GM23338 (cell line): ENCODE results near the gene CNBD2. TPM values are rescaled to one million over a fixed set of nuclear protein-coding genes. Genes with fewer than 3 reads are reported as not detected.

ENCODE experiments used
- ATAC-seq: fragments of 200-7000 bp; cut with Tn5 transposase; 3 replicates; pipeline ENCODE4 v1.9.1; 2020
- DNase-seq: peaks from one replicate; pipeline ENCODE4 v3.0.0-alpha.2; 2015; ENCODE audit warnings: low spot score
- H2AFZ ChIP-seq: fragments of 200-600 bp; sonication (generic); 2 replicates; pipeline ENCODE4 v1.8.0; 2016; ENCODE audit warnings: antibody characterized with exemption, mild to moderate bottlenecking, moderate library complexity
- H3F3A ChIP-seq: fragments of 200-600 bp; sonication (generic); replicated peaks from 2 replicates; pipeline ENCODE4 v1.8.0; 2017; ENCODE audit warnings: antibody characterized with exemption, mixed run types, low read depth
- H3K27ac ChIP-seq: fragments of 200-600 bp; sonication (generic); 2 replicates; pipeline ENCODE4 v1.6.1; 2016; ENCODE audit warnings: low read depth
- H3K27me3 ChIP-seq: fragments of 200-600 bp; sonication (generic); 2 replicates; pipeline ENCODE4 v1.8.0; 2016; ENCODE audit warnings: mild to moderate bottlenecking, mixed run types, moderate library complexity; ENCODE audit not compliant: insufficient read depth
- H3K36me3 ChIP-seq: fragments of 200-600 bp; sonication (generic); 2 replicates; pipeline ENCODE4 v1.8.0; 2016; ENCODE audit warnings: mild to moderate bottlenecking; ENCODE audit not compliant: insufficient read depth
- H3K4me1 ChIP-seq: fragments of 200-600 bp; sonication (generic); 2 replicates; pipeline ENCODE4 v1.8.0; 2016; ENCODE audit warnings: mild to moderate bottlenecking, moderate library complexity; ENCODE audit not compliant: insufficient read depth
- H3K4me2 ChIP-seq: fragments of 200-600 bp; sonication (generic); 2 replicates; pipeline ENCODE4 v1.7.1; 2017; ENCODE audit warnings: mixed run types
- H3K4me3 ChIP-seq: fragments of 200-600 bp; sonication (generic); 2 replicates; pipeline ENCODE4 v1.6.1; 2016; ENCODE audit warnings: mixed run types
- H3K79me2 ChIP-seq: fragments of 200-600 bp; sonication (generic); replicated peaks from 2 replicates; pipeline ENCODE4 v1.8.0; 2017; ENCODE audit warnings: mild to moderate bottlenecking; ENCODE audit not compliant: insufficient read depth
- H3K9me2 ChIP-seq: fragments of 200-600 bp; sonication (generic); 2 replicates; pipeline ENCODE4 v1.8.0; 2017; ENCODE audit not compliant: insufficient read depth
- H4K20me1 ChIP-seq: fragments of 200-600 bp; sonication (generic); replicated peaks from 2 replicates; pipeline ENCODE4 v1.8.0; 2017; ENCODE audit warnings: mild to moderate bottlenecking; ENCODE audit not compliant: insufficient read depth
- H3K27ac Mint-ChIP-seq: 2 replicates; pipeline ENCODE4 v1.8.0; 2020; ENCODE audit warnings: inconsistent platforms, mild to moderate bottlenecking, moderate library complexity, mixed read lengths
- H3K27me3 Mint-ChIP-seq: 3 replicates; pipeline ENCODE4 v1.8.0; 2022; ENCODE audit warnings: low read depth, mild to moderate bottlenecking, moderate library complexity, mixed read lengths, inconsistent platforms; ENCODE audit not compliant: insufficient read depth, poor library complexity
- H3K36me3 Mint-ChIP-seq: 3 replicates; pipeline ENCODE4 v1.8.0; 2021; ENCODE audit warnings: low read depth, mild to moderate bottlenecking, inconsistent platforms, moderate library complexity, mixed read lengths
- H3K4me1 Mint-ChIP-seq: 3 replicates; pipeline ENCODE4 v1.8.0; 2020; ENCODE audit warnings: mild to moderate bottlenecking, inconsistent platforms, mixed read lengths
- H3K4me3 Mint-ChIP-seq: 3 replicates; pipeline ENCODE4 v1.8.0; 2021; ENCODE audit warnings: moderate library complexity, mild to moderate bottlenecking, inconsistent platforms, mixed read lengths
- H3K9me3 Mint-ChIP-seq: 3 replicates; pipeline ENCODE4 v1.8.0; 2020; ENCODE audit warnings: moderate library complexity, mild to moderate bottlenecking, inconsistent platforms, mixed read lengths
- CREB1 ChIP-seq: fragments of 250-450 bp; sonication (Bioruptor Pico); IDR thresholded peaks from 2 replicates; pipeline ENCODE4 v1.5.0; 2020; ENCODE audit warnings: low read depth, mild to moderate bottlenecking, moderate library complexity
- EZH2 ChIP-seq: fragments of 200-600 bp; sonication (generic); IDR thresholded peaks from one replicate; pipeline ENCODE4 v1.8.0; 2017; ENCODE audit warnings: antibody characterized with exemption, mild to moderate bottlenecking, low read depth; ENCODE audit not compliant: unreplicated experiment
- EZH2phosphoT487 ChIP-seq: fragments of 200-600 bp; sonication (generic); IDR thresholded peaks from one replicate; pipeline ENCODE4 v1.8.1; 2018; ENCODE audit warnings: antibody characterized with exemption; ENCODE audit not compliant: unreplicated experiment
- JUNB ChIP-seq: IDR thresholded peaks from one replicate; pipeline ENCODE4 v1.6.1; 2016; ENCODE audit warnings: antibody characterized with exemption; ENCODE audit not compliant: unreplicated experiment
- NANOG ChIP-seq: IDR thresholded peaks from 2 replicates; pipeline ENCODE4 v1.6.1; 2016; ENCODE audit warnings: antibody characterized with exemption, borderline replicate concordance
- POLR2AphosphoS5 ChIP-seq: IDR thresholded peaks from 2 replicates; pipeline ENCODE4 v1.6.1; 2016; ENCODE audit warnings: antibody characterized with exemption, low read depth
- STAT1 ChIP-seq: IDR thresholded peaks from one replicate; pipeline ENCODE4 v1.6.1; 2016; ENCODE audit warnings: antibody characterized with exemption; ENCODE audit not compliant: unreplicated experiment
- ZNF114 ChIP-seq: fragments of 250-450 bp; sonication (Bioruptor Pico); IDR thresholded peaks from 2 replicates; pipeline ENCODE4 v1.5.0; 2020; ENCODE audit warnings: mild to moderate bottlenecking, moderate library complexity
- ZNF331 ChIP-seq: fragments of 250-450 bp; sonication (Bioruptor Pico); IDR thresholded peaks from 2 replicates; pipeline ENCODE4 v1.5.0; 2020; ENCODE audit warnings: low read depth, mild to moderate bottlenecking, moderate library complexity
- polyA plus RNA-seq: library from polyadenylated mRNA; unstranded; fragments of >200 nt; fragmentation: Nextera tagmentation; extraction: Ambion mirVana; gene quantifications from 2 replicates; pipeline ENCODE4 v1.2.1, GENCODE V29; 2016
- total RNA-seq: library from RNA; depleted of rRNA; stranded (reverse); fragments of >200 nt; shearing (Covaris generic); gene quantifications from 2 replicates; pipeline ENCODE4 v1.2.3, GENCODE V29; 2014
- TF ChIP-seq, protein P1 (sequence below): fragments of 250-450 bp; sonication (Bioruptor Pico); IDR thresholded peaks from 2 replicates; pipeline ENCODE4 v1.5.0; 2020; ENCODE audit warnings: mild to moderate bottlenecking, moderate library complexity
- TF ChIP-seq, protein P2 (sequence below), 2 experiments: fragments of 200-600 bp in 1 of 2; sonication (generic) in 1 of 2; conservative IDR thresholded peaks; 2 replicates each; pipeline versions ENCODE4 v1.5.1 to v1.6.1; 2016 to 2017; ENCODE audit warnings: antibody characterized with exemption in 2 of 2, low read depth in 2 of 2, mild to moderate bottlenecking in 2 of 2, moderate library complexity in 1 of 2
- TF ChIP-seq, protein P3 (sequence below): IDR thresholded peaks from 2 replicates; pipeline ENCODE4 v1.6.1; 2016; ENCODE audit warnings: antibody characterized with exemption
- TF ChIP-seq, protein P4 (sequence below): IDR thresholded peaks from one replicate; pipeline ENCODE4 v1.6.1; 2018; ENCODE audit warnings: antibody characterized with exemption; ENCODE audit not compliant: unreplicated experiment

The CNBD2 gene
- total and polyA plus RNA-seq, 2 experiments from 2014 or later, result 2.7 TPM; not detected in 1

DNA sequence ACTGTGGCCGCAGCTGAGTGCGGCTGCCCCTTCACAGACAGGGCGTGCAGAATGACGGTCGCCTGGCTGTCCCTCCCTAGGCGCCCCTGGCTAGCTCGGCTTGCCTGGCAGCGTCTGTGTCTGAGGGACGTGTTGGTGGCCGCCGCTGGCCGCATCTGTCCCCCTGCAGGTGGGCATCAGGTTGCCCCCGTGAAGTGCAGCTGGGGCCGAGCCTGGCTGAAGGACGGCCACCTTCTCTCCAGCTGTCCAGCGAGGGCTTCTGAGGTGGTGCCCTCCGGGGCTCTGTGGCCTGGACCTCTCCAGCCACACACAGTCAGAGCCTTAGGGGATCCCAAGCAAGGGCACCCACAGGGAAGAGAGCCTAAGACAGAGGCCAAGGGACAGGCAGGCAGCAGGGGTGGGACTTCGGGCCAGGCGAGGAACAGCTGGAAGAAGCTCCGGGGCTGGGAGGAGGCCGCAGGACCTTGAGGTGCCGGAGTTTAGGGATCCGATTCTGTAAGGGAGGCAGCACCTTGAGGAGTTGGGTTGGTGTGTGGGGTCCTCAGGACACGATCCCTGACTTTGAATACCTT lies 97.1 kb downstream of the CNBD2 start:
- peaks cover 30% of the 10 kb centered on the region for H3K27me3 Mint-ChIP-seq
- Histone ChIP-seq H3K4me1 (peaks cover 6% of the 10 kb centered on the region; the same call in 1 of the 2 replicates), H3K79me2 (no peaks in the 10 kb centered on the region), H3K36me3 (no peaks in the 10 kb centered on the region), H3K27me3 (peaks cover 28% of the 10 kb centered on the region), H4K20me1 (no peaks in the 10 kb centered on the region), H3K27ac (no peak overlapping the region), H3K4me3 (peak overlapping the region; percentile 85), H2AFZ (peak overlapping the region; percentile 98), H3K4me2 (peak overlapping the region; percentile 96), H3K9me2 (no peaks in the 10 kb centered on the region), H3F3A (0 out of 2 replicates have a peak, but pooled peaks cover 4% of the 10 kb centered on the region)
- H3K4me1 Mint-ChIP-seq, result peaks cover 6% of the 10 kb centered on the region
- DNase-seq (no peak), ATAC-seq (peak; percentile 1; the same call in 1 of the 3 replicates)
- no peak overlapping the region for H3K27ac Mint-ChIP-seq
- H3K4me3 Mint-ChIP-seq, result peak overlapping the region; percentile 76
- H3K9me3 Mint-ChIP-seq, result 0 out of 3 replicates have a peak, but pooled peaks cover 6% of the 10 kb centered on the region
- no peaks in the 10 kb centered on the region for H3K36me3 Mint-ChIP-seq
- TF ChIP-seq, protein P1, sequence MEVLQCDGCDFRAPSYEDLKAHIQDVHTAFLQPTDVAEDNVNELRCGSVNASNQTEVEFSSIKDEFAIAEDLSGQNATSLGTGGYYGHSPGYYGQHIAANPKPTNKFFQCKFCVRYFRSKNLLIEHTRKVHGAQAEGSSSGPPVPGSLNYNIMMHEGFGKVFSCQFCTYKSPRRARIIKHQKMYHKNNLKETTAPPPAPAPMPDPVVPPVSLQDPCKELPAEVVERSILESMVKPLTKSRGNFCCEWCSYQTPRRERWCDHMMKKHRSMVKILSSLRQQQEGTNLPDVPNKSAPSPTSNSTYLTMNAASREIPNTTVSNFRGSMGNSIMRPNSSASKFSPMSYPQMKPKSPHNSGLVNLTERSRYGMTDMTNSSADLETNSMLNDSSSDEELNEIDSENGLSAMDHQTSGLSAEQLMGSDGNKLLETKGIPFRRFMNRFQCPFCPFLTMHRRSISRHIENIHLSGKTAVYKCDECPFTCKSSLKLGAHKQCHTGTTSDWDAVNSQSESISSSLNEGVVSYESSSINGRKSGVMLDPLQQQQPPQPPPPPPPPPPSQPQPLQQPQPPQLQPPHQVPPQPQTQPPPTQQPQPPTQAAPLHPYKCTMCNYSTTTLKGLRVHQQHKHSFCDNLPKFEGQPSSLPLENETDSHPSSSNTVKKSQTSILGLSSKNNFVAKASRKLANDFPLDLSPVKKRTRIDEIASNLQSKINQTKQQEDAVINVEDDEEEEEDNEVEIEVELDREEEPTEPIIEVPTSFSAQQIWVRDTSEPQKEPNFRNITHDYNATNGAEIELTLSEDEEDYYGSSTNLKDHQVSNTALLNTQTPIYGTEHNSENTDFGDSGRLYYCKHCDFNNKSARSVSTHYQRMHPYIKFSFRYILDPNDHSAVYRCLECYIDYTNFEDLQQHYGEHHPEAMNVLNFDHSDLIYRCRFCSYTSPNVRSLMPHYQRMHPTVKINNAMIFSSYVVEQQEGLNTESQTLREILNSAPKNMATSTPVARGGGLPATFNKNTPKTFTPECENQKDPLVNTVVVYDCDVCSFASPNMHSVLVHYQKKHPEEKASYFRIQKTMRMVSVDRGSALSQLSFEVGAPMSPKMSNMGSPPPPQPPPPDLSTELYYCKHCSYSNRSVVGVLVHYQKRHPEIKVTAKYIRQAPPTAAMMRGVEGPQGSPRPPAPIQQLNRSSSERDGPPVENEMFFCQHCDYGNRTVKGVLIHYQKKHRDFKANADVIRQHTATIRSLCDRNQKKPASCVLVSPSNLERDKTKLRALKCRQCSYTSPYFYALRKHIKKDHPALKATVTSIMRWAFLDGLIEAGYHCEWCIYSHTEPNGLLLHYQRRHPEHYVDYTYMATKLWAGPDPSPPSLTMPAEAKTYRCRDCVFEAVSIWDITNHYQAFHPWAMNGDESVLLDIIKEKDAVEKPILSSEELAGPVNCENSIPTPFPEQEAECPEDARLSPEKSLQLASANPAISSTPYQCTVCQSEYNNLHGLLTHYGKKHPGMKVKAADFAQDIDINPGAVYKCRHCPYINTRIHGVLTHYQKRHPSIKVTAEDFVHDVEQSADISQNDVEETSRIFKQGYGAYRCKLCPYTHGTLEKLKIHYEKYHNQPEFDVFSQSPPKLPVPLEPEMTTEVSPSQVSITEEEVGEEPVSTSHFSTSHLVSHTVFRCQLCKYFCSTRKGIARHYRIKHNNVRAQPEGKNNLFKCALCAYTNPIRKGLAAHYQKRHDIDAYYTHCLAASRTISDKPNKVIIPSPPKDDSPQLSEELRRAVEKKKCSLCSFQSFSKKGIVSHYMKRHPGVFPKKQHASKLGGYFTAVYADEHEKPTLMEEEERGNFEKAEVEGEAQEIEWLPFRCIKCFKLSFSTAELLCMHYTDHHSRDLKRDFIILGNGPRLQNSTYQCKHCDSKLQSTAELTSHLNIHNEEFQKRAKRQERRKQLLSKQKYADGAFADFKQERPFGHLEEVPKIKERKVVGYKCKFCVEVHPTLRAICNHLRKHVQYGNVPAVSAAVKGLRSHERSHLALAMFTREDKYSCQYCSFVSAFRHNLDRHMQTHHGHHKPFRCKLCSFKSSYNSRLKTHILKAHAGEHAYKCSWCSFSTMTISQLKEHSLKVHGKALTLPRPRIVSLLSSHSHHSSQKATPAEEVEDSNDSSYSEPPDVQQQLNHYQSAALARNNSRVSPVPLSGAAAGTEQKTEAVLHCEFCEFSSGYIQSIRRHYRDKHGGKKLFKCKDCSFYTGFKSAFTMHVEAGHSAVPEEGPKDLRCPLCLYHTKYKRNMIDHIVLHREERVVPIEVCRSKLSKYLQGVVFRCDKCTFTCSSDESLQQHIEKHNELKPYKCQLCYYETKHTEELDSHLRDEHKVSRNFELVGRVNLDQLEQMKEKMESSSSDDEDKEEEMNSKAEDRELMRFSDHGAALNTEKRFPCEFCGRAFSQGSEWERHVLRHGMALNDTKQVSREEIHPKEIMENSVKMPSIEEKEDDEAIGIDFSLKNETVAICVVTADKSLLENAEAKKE (CRISPR knock-in tag), result no peak
- TF ChIP-seq, protein P2, sequence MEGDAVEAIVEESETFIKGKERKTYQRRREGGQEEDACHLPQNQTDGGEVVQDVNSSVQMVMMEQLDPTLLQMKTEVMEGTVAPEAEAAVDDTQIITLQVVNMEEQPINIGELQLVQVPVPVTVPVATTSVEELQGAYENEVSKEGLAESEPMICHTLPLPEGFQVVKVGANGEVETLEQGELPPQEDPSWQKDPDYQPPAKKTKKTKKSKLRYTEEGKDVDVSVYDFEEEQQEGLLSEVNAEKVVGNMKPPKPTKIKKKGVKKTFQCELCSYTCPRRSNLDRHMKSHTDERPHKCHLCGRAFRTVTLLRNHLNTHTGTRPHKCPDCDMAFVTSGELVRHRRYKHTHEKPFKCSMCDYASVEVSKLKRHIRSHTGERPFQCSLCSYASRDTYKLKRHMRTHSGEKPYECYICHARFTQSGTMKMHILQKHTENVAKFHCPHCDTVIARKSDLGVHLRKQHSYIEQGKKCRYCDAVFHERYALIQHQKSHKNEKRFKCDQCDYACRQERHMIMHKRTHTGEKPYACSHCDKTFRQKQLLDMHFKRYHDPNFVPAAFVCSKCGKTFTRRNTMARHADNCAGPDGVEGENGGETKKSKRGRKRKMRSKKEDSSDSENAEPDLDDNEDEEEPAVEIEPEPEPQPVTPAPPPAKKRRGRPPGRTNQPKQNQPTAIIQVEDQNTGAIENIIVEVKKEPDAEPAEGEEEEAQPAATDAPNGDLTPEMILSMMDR (conservative IDR thresholded peaks at IDR 0.05; ENCODE audit: low read depth in 2 of 2), result no peak
- TF ChIP-seq JUNB, result no peak
- no peak for TF ChIP-seq NANOG
- no peak for TF ChIP-seq ZNF114 (CRISPR knock-in tag)
- no peak for TF ChIP-seq ZNF331 (CRISPR knock-in tag)
- no peak for TF ChIP-seq EZH2phosphoT487
- TF ChIP-seq CREB1 (CRISPR knock-in tag), result no peak
- TF ChIP-seq, protein P3, sequence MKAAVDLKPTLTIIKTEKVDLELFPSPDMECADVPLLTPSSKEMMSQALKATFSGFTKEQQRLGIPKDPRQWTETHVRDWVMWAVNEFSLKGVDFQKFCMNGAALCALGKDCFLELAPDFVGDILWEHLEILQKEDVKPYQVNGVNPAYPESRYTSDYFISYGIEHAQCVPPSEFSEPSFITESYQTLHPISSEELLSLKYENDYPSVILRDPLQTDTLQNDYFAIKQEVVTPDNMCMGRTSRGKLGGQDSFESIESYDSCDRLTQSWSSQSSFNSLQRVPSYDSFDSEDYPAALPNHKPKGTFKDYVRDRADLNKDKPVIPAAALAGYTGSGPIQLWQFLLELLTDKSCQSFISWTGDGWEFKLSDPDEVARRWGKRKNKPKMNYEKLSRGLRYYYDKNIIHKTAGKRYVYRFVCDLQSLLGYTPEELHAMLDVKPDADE, result no peak
- TF ChIP-seq, protein P4, sequence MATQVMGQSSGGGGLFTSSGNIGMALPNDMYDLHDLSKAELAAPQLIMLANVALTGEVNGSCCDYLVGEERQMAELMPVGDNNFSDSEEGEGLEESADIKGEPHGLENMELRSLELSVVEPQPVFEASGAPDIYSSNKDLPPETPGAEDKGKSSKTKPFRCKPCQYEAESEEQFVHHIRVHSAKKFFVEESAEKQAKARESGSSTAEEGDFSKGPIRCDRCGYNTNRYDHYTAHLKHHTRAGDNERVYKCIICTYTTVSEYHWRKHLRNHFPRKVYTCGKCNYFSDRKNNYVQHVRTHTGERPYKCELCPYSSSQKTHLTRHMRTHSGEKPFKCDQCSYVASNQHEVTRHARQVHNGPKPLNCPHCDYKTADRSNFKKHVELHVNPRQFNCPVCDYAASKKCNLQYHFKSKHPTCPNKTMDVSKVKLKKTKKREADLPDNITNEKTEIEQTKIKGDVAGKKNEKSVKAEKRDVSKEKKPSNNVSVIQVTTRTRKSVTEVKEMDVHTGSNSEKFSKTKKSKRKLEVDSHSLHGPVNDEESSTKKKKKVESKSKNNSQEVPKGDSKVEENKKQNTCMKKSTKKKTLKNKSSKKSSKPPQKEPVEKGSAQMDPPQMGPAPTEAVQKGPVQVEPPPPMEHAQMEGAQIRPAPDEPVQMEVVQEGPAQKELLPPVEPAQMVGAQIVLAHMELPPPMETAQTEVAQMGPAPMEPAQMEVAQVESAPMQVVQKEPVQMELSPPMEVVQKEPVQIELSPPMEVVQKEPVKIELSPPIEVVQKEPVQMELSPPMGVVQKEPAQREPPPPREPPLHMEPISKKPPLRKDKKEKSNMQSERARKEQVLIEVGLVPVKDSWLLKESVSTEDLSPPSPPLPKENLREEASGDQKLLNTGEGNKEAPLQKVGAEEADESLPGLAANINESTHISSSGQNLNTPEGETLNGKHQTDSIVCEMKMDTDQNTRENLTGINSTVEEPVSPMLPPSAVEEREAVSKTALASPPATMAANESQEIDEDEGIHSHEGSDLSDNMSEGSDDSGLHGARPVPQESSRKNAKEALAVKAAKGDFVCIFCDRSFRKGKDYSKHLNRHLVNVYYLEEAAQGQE, result no peak
- TF ChIP-seq STAT1, result no peak
- no peak for TF ChIP-seq POLR2AphosphoS5
- no peak for TF ChIP-seq EZH2
